Adipocyte (in vitro differentiated cells): ENCODE results near the gene MRRF.

ENCODE experiments used
- DNase-seq: peaks from one replicate; pipeline ENCODE4 v3.0.0-alpha.2; 2015; ENCODE audit warnings: low read depth
- H3K27me3 ChIP-seq: replicated peaks from 2 replicates; pipeline ENCODE4 v1.7.0; 2013; ENCODE audit warnings: mild to moderate bottlenecking, low read length, moderate library complexity; ENCODE audit not compliant: control insufficient read depth, insufficient read depth
- H3K36me3 ChIP-seq: 2 replicates; pipeline ENCODE4 v1.7.0; 2013; ENCODE audit warnings: low read length, mild to moderate bottlenecking, moderate library complexity; ENCODE audit not compliant: control insufficient read depth, insufficient read depth, severe bottlenecking
- H3K4me1 ChIP-seq: 2 replicates; pipeline ENCODE4 v1.7.0; 2013; ENCODE audit warnings: mild to moderate bottlenecking, low read length, moderate library complexity; ENCODE audit not compliant: control insufficient read depth, insufficient read depth
- H3K4me3 ChIP-seq: 2 replicates; pipeline ENCODE4 v1.7.0; 2013; ENCODE audit warnings: mild to moderate bottlenecking, low read length, moderate library complexity
- H3K9ac ChIP-seq: 2 replicates; pipeline ENCODE4 v1.7.0; 2013; ENCODE audit warnings: mild to moderate bottlenecking, low read length, moderate library complexity
- H3K9me3 ChIP-seq: 2 replicates; pipeline ENCODE4 v1.7.0; 2013; ENCODE audit warnings: mild to moderate bottlenecking, low read length, moderate library complexity; ENCODE audit not compliant: control insufficient read depth

Gene MRRF

GRCh38 chr9:122264360-122265148 is at the start of gene MRRF, which contains the start of gene RBM18:
Gene MRRF, plus strand, starts transcription at chr9:122264882. Its CDS starts 6,010 bp downstream, at chr9:122270892.
Gene RBM18, minus strand, starts transcription at chr9:122264840. Its CDS starts 3,348 bp downstream, at chr9:122261492.
- Histone ChIP-seq H3K36me3 (peaks cover 16% of the 10 kb centered on the region), H3K4me1 (peaks cover 41% of the 10 kb centered on the region)

DNA sequence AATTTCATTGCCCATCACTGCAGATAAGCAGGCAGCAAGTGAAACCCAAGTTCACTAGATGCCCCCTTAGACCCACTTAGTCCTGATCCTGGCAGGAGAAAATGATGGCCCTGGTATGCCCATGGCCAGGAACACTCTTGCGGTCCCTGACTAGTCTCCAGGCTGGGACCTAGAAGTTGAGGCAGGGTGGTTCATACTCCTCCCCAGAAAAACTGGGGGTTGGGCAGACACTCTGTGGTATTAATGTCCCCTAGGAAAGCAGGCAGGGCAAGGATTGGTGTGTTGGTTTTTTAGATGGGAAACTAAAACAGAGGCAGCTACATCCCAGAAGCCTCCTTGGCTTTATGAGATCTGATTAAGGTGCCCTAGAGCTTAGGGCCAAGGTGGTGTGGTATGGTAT is 49.0 kb upstream of the MRRF start:
- no peak for DNase-seq
- no peak overlapping the region for H3K4me3 ChIP-seq
- no peaks in the 10 kb centered on the region for H3K36me3 ChIP-seq
- H3K27me3 ChIP-seq, result peaks cover 93% of the 10 kb centered on the region
- no peaks in the 10 kb centered on the region for H3K9me3 ChIP-seq
- H3K9ac ChIP-seq, result no peak overlapping the region
- peaks cover 21% of the 10 kb centered on the region for H3K4me1 ChIP-seq

More at GRCh38 chr9:122264360-122265148, at the start of gene MRRF, which contains the start of gene RBM18:
- peak within 1 kb of the TSS; percentile 90 for H3K9ac ChIP-seq
- peak within 1 kb of the TSS; percentile 88 for H3K4me3 ChIP-seq
- H3K27me3 ChIP-seq, result no peaks in the 10 kb centered on the region
- H3K9me3 ChIP-seq, result no peaks in the 10 kb centered on the region
- DNase-seq, result peak; percentile 96

DNA sequence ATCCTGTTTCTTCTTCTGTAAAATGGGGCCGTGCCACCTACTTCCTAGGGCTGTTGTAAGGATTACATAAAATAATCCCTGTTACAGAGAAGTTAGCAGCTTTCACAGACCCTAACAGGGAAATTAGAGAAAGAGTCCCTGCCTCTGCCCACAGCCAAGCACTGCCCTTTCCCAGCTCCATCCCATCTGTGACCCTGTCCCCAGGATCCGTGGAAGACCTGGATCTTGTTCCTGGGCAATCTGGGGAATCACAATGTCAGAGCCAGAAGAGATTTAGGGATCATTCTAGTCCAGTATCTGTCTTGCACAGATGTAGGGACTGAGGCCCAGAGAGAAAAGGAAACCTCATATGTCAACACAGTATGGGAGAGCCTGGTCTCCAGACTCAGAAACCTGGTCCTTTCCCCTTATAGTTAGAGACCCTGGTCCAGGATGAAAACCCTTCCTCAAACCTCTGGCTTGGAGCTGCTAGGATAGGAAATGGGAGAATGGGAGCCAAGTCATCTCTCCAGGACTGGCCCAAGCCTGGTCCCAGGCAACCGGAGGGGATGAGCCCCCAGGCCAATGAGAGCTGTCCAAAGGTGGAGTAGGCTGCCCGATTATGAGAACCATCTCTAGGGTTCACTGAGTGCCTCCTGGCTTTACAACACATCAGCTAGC is 48.4 kb upstream of the MRRF start:
- Histone ChIP-seq H3K27me3 (peaks cover 93% of the 10 kb centered on the region), H3K9ac (no peak overlapping the region), H3K4me3 (no peak overlapping the region), H3K36me3 (no peaks in the 10 kb centered on the region), H3K9me3 (no peaks in the 10 kb centered on the region), H3K4me1 (peaks cover 21% of the 10 kb centered on the region)
- no peak for DNase-seq

DNA sequence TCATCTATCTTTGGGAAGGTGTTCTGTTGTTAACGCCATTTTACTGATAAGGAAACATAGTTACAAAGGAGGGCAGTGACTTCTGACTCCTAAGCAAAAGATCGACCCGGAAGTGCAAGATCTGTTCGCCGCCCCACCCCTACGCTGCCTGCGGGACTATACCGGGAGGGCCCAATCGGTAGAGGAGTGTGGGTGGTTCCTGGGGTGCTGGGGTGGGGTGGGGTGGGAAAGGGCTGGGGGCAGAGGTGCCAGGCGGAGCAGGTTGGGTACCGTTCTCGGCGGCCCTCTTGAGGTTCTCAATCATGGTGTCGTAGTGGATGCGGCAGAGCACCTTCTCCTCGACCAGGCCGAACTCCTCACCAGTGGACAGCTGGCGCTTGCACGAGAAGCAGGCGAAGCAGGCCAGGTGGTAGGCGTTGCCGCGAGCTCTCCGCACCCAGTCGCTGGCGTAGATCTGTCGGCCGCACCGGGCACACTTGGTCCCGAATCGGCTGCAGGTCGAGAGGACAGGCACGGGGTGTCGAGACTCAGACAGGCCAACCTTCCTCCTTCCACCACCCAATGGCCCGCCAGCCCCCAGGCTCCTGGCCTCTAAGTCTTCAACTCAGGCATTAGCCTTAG is 47.8 kb upstream of the MRRF start:
- DNase-seq, result no peak
- H3K9me3 ChIP-seq, result no peaks in the 10 kb centered on the region
- no peak overlapping the region for H3K4me3 ChIP-seq

GRCh38 chr9:122217640-122218039 is 47.0 kb upstream of the MRRF start:
- Histone ChIP-seq H3K27me3 (peaks cover 93% of the 10 kb centered on the region), H3K9me3 (no peaks in the 10 kb centered on the region), H3K36me3 (no peaks in the 10 kb centered on the region), H3K4me3 (no peak overlapping the region), H3K4me1 (peaks cover 21% of the 10 kb centered on the region), H3K9ac (no peak overlapping the region)
- DNase-seq, result no peak

More for the DNA sequence above, 47.8 kb upstream of the MRRF start:
- no peak overlapping the region for H3K9ac ChIP-seq
- peaks cover 21% of the 10 kb centered on the region for H3K4me1 ChIP-seq
- H3K36me3 ChIP-seq, result no peaks in the 10 kb centered on the region
- peaks cover 93% of the 10 kb centered on the region for H3K27me3 ChIP-seq

GRCh38 chr9:122218071-122218934 is 46.4 kb upstream of the MRRF start:
- H3K4me1 ChIP-seq, result peaks cover 21% of the 10 kb centered on the region
- no peak for DNase-seq
- peaks cover 91% of the 10 kb centered on the region for H3K27me3 ChIP-seq
- H3K9me3 ChIP-seq, result no peaks in the 10 kb centered on the region
- H3K36me3 ChIP-seq, result no peaks in the 10 kb centered on the region
- H3K4me3 ChIP-seq, result peak overlapping the region; percentile 41
- H3K9ac ChIP-seq, result no peak overlapping the region

DNA sequence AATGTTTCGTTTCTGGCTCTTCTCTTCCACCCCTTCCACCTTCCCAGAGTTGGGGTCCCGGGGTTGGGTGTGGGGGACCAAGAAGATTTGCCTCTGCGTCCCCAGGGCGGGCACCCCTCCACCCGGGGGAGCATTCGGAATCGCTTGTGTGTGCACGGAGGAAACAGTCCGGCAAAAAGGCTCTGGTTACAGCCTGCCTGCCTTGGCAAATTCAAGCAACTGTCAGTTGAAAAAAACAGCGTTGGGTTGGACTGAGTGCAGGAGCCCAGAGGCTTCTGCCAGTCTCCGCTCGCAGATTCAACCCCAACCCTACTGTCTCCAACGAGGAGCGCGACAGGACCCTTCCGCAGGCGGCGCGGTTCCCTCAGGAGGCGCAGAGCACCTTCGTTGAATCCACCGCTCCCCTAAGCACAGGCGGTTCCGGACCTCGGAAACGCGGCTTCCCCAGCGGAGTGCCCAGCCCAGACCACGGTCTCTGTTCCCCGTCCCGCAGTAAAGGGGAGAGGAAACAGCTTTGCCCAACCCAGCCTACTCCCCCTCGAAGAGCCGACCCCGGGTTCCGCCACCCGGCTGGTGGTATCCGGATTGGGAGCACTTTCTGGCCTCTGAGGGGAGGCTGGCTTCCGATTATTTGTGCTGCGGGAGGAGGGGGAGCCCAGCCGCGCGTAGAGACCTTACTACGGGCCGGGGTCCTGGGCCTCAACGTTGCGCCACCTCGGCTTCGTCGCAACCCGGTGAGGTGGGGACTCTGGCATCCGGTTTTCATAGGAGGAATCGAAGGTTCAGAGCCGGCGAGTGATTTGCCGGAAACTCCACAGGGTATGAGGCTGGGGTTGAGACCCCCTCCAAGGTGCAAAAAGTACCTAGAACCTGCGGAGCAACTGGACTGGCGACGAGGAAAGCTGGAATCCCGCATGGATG is 45.5 kb upstream of the MRRF start:
- H3K9ac ChIP-seq, result no peak overlapping the region
- no peak for DNase-seq
- peak overlapping the region; percentile 44 for H3K4me3 ChIP-seq
- peaks cover 20% of the 10 kb centered on the region for H3K4me1 ChIP-seq
- H3K36me3 ChIP-seq, result no peaks in the 10 kb centered on the region
- H3K9me3 ChIP-seq, result no peaks in the 10 kb centered on the region
- H3K27me3 ChIP-seq, result peaks cover 96% of the 10 kb centered on the region

- Histone ChIP-seq H3K9ac (no peak overlapping the region), H3K4me3 (peak overlapping the region; percentile 44), H3K27me3 (peaks cover 97% of the 10 kb centered on the region), H3K36me3 (no peaks in the 10 kb centered on the region), H3K9me3 (no peaks in the 10 kb centered on the region), H3K4me1 (peaks cover 17% of the 10 kb centered on the region)
- no peak for DNase-seq
These were observed 44.6 kb upstream of the MRRF start for GRCh38 chr9:122219856-122220672.

DNA sequence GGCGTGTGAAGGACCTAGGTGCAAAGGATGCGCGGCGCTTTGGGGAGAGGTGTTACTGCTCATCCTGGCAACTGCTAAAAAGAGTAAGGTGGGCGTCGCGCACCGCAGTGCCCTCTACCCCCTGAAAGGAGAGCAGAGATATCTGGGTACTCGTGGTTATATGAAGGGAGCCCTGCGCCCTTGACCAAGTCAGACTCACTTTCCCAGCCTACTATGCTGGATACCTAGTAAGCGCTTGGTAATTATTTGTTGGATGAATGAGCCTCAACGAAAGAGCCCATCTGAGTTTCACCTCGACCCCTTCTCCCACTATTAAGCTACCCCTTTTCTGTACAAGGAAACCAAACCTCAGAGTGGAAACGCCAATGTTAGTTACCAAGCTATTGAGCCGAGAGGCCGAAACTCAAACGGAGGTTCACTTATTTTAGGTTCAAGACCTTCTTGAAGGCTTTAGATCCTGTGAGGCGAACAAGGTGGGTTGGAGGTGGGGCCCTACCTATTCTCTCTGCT is 44.0 kb upstream of the MRRF start:
- H3K4me3 ChIP-seq, result no peak overlapping the region
- peaks cover 17% of the 10 kb centered on the region for H3K4me1 ChIP-seq
- H3K9me3 ChIP-seq, result no peaks in the 10 kb centered on the region
- DNase-seq, result no peak
- no peaks in the 10 kb centered on the region for H3K36me3 ChIP-seq
- peaks cover 97% of the 10 kb centered on the region for H3K27me3 ChIP-seq
- no peak overlapping the region for H3K9ac ChIP-seq
